Activated CD4-positive, alpha-beta T cell treated with anti-CD3 and anti-CD28 coated beads, Interleukin-2, amount 10 ng/mL, durations not matched to agents 24 days and 14 days (primary cell): Measurements from ENCODE around the gene OSGEPL1. TPM values are rescaled to one million over a fixed set of nuclear protein-coding genes. Genes with fewer than 3 reads are reported as not detected.
A peak's percentile ranks its signal among the peaks of the same experiment; 100 is the strongest.

ENCODE experiments used
- DNase-seq: peaks from one replicate; pipeline ENCODE4 v3.0.0; 2022
- H3K27ac Mint-ChIP-seq: one replicate; pipeline ENCODE4 v1.8.0; 2022; ENCODE audit warnings: mild to moderate bottlenecking, mixed read lengths
- H3K27me3 Mint-ChIP-seq: one replicate; pipeline ENCODE4 v1.8.0; 2022; ENCODE audit warnings: mixed read lengths
- H3K36me3 Mint-ChIP-seq: one replicate; pipeline ENCODE4 v1.8.0; 2022; ENCODE audit warnings: low read depth, mild to moderate bottlenecking, mixed read lengths
- H3K4me1 Mint-ChIP-seq: one replicate; pipeline ENCODE4 v1.8.0; 2021; ENCODE audit warnings: mixed read lengths
- H3K4me3 Mint-ChIP-seq: one replicate; pipeline ENCODE4 v1.8.0; 2022; ENCODE audit warnings: mild to moderate bottlenecking, moderate library complexity, mixed read lengths
- H3K9me3 Mint-ChIP-seq: one replicate; pipeline ENCODE4 v1.8.0; 2021; ENCODE audit warnings: mixed read lengths
- intact Hi-C: fragments of 100-400 bp; cut with micrococcal nuclease; formaldehyde crosslinking; loops from one replicate; pipeline ENCODE4 v1.15.1; 2023
- total RNA-seq: library from RNA; stranded (reverse); gene quantifications from 2 replicates; pipeline ENCODE4 v1.2.3, GENCODE V29; 2022

Gene OSGEPL1
- 11.1 and 12.2 TPM in 2 replicates for total RNA-seq

GRCh38 chr2:189762551-189763298 is at the start of gene OSGEPL1:
Gene OSGEPL1, minus strand, starts transcription at chr2:189762792. Its CDS starts 1,152 bp downstream, at chr2:189761640.
- Mint-ChIP-seq H3K27me3 (no peaks in the 10 kb centered on the region), H3K9me3 (no peaks in the 10 kb centered on the region), H3K4me1 (peaks cover 12% of the 10 kb centered on the region), H3K36me3 (peaks cover 14% of the 10 kb centered on the region), H3K4me3 (peak within 1 kb of the TSS; percentile 97), H3K27ac (peak within 1 kb of the TSS; percentile 98)
- intact Hi-C loops: loop anchor here (1.0 to 10.0 kb wide), 6 partner anchors 11 to 1912 kb away; partner anchors contain the start of genes ASNSD1, NABP1, ORMDL1 and PMS1
- peak; percentile 97 for DNase-seq

GRCh38 chr2:189803431-189803830 is 40.8 kb upstream of the OSGEPL1 start:
- peaks cover 7% of the 10 kb centered on the region for H3K4me1 Mint-ChIP-seq
- H3K4me3 Mint-ChIP-seq: no peak overlapping the region
- intact Hi-C loops: loop anchor here (10.0 kb wide), 1 partner anchor 51 kb away; no protein-coding TSS in a partner anchor
- H3K27ac Mint-ChIP-seq: no peak overlapping the region
- peaks cover 21% of the 10 kb centered on the region for H3K36me3 Mint-ChIP-seq
- no peak for DNase-seq
- no peaks in the 10 kb centered on the region for H3K9me3 Mint-ChIP-seq
- H3K27me3 Mint-ChIP-seq: no peaks in the 10 kb centered on the region

GRCh38 chr2:189802396-189802912 is 39.9 kb upstream of the OSGEPL1 start:
- peaks cover 7% of the 10 kb centered on the region for H3K4me1 Mint-ChIP-seq
- intact Hi-C loops: loop anchor here (10.0 kb wide), 1 partner anchor 52 kb away; no protein-coding TSS in a partner anchor
- H3K9me3 Mint-ChIP-seq: no peaks in the 10 kb centered on the region
- no peak overlapping the region for H3K4me3 Mint-ChIP-seq
- H3K36me3 Mint-ChIP-seq: peaks cover 23% of the 10 kb centered on the region
- H3K27ac Mint-ChIP-seq: peak overlapping the region; percentile 57
- no peaks in the 10 kb centered on the region for H3K27me3 Mint-ChIP-seq
- no peak for DNase-seq

- no peaks in the 10 kb centered on the region for H3K27me3 Mint-ChIP-seq
- no peaks in the 10 kb centered on the region for H3K9me3 Mint-ChIP-seq
- no peak overlapping the region for H3K27ac Mint-ChIP-seq
- intact Hi-C loops: loop anchor here (2.0 kb wide), 1 partner anchor 271 kb away; no protein-coding TSS in a partner anchor
- DNase-seq: no peak
- H3K4me3 Mint-ChIP-seq: no peak overlapping the region
- H3K36me3 Mint-ChIP-seq: peaks cover 22% of the 10 kb centered on the region
- peaks cover 5% of the 10 kb centered on the region for H3K4me1 Mint-ChIP-seq
These were observed 36.9 kb upstream of the OSGEPL1 start for GRCh38 chr2:189799531-189799930.

GRCh38 chr2:189799030-189799331 is 36.4 kb upstream of the OSGEPL1 start:
- no peaks in the 10 kb centered on the region for H3K27me3 Mint-ChIP-seq
- DNase-seq: no peak
- no peaks in the 10 kb centered on the region for H3K9me3 Mint-ChIP-seq
- peaks cover 27% of the 10 kb centered on the region for H3K36me3 Mint-ChIP-seq
- no peak overlapping the region for H3K27ac Mint-ChIP-seq
- peaks cover 5% of the 10 kb centered on the region for H3K4me1 Mint-ChIP-seq
- intact Hi-C loops: loop anchor here (2.0 kb wide), 1 partner anchor 272 kb away; no protein-coding TSS in a partner anchor
- H3K4me3 Mint-ChIP-seq: no peak overlapping the region

- no peak overlapping the region for H3K27ac Mint-ChIP-seq
- no peak overlapping the region for H3K4me3 Mint-ChIP-seq
- H3K9me3 Mint-ChIP-seq: no peaks in the 10 kb centered on the region
- peaks cover 5% of the 10 kb centered on the region for H3K4me1 Mint-ChIP-seq
- no peak for DNase-seq
- intact Hi-C loops: loop anchor here (2.0 kb wide), 1 partner anchor 272 kb away; no protein-coding TSS in a partner anchor
- peaks cover 27% of the 10 kb centered on the region for H3K36me3 Mint-ChIP-seq
- H3K27me3 Mint-ChIP-seq: no peaks in the 10 kb centered on the region
These were observed 35.9 kb upstream of the OSGEPL1 start for GRCh38 chr2:189798312-189799029.

GRCh38 chr2:189797902-189798301 is 35.3 kb upstream of the OSGEPL1 start:
- DNase-seq: no peak
- Mint-ChIP-seq H3K27me3 (no peaks in the 10 kb centered on the region), H3K27ac (no peak overlapping the region), H3K36me3 (peaks cover 31% of the 10 kb centered on the region), H3K9me3 (no peaks in the 10 kb centered on the region), H3K4me3 (no peak overlapping the region), H3K4me1 (peaks cover 5% of the 10 kb centered on the region)
- intact Hi-C loops: loop anchor here (2.0 kb wide), 1 partner anchor 273 kb away; no protein-coding TSS in a partner anchor

- Mint-ChIP-seq H3K27me3 (no peaks in the 10 kb centered on the region), H3K36me3 (peaks cover 31% of the 10 kb centered on the region), H3K9me3 (no peaks in the 10 kb centered on the region), H3K4me1 (peaks cover 9% of the 10 kb centered on the region), H3K27ac (no peak overlapping the region), H3K4me3 (no peak overlapping the region)
- DNase-seq: no peak
- intact Hi-C loops: no loop called here
These were observed 31.7 kb upstream of the OSGEPL1 start for GRCh38 chr2:189794310-189794709.

- Mint-ChIP-seq H3K9me3 (no peaks in the 10 kb centered on the region), H3K36me3 (peaks cover 34% of the 10 kb centered on the region), H3K4me3 (no peak overlapping the region), H3K4me1 (peaks cover 15% of the 10 kb centered on the region), H3K27me3 (no peaks in the 10 kb centered on the region), H3K27ac (peak overlapping the region; percentile 48)
- intact Hi-C loops: no loop called here
- DNase-seq: no peak
These were observed 28.9 kb upstream of the OSGEPL1 start for GRCh38 chr2:189791338-189792042.

- H3K9me3 Mint-ChIP-seq: peaks cover 4% of the 10 kb centered on the region
- DNase-seq: peak; percentile 99
- no peaks in the 10 kb centered on the region for H3K27me3 Mint-ChIP-seq
- intact Hi-C loops: loop anchor here (1.0 to 10.0 kb wide), 10 partner anchors 22 to 1231 kb away; partner anchors contain the start of genes ANKAR, ASNSD1, GLS and HIBCH
- H3K36me3 Mint-ChIP-seq: peaks cover 48% of the 10 kb centered on the region
- peak within 1 kb of the TSS; percentile 86 for H3K4me3 Mint-ChIP-seq
- peaks cover 37% of the 10 kb centered on the region for H3K4me1 Mint-ChIP-seq
- H3K27ac Mint-ChIP-seq: peak within 1 kb of the TSS; percentile 86
These were observed 21.6 kb upstream of the OSGEPL1 start, which contains the start of the genes ORMDL1 and PMS1 for GRCh38 chr2:189783927-189784867. Gene ORMDL1, minus strand, starts transcription at chr2:189784339. Its CDS starts 1,744 bp downstream, at chr2:189782595. Gene PMS1, plus strand, starts transcription at chr2:189784450. Its CDS starts 7,360 bp downstream, at chr2:189791810.

GRCh38 chr2:189783451-189783926 is 20.9 kb upstream of the OSGEPL1 start:
- intact Hi-C loops: loop anchor here (10.0 kb wide), 3 partner anchors 751 to 1231 kb away; partner anchors contain the start of genes GLS, NEMP2 and STAT1
- Mint-ChIP-seq H3K4me1 (peaks cover 37% of the 10 kb centered on the region), H3K36me3 (peaks cover 55% of the 10 kb centered on the region)

GRCh38 chr2:189782221-189782671 is 19.7 kb upstream of the OSGEPL1 start:
- H3K9me3 Mint-ChIP-seq: peaks cover 4% of the 10 kb centered on the region
- H3K4me1 Mint-ChIP-seq: peaks cover 35% of the 10 kb centered on the region
- peak overlapping the region; percentile 70 for H3K27ac Mint-ChIP-seq
- H3K27me3 Mint-ChIP-seq: no peaks in the 10 kb centered on the region
- H3K36me3 Mint-ChIP-seq: peaks cover 58% of the 10 kb centered on the region
- DNase-seq: no peak
- peak overlapping the region; percentile 86 for H3K4me3 Mint-ChIP-seq
- intact Hi-C loops: loop anchor here (10.0 kb wide), 3 partner anchors 753 to 1233 kb away; partner anchors contain the start of genes GLS, NEMP2 and STAT1

More at GRCh38 chr2:189783451-189783926, 20.9 kb upstream of the OSGEPL1 start:
- H3K27me3 Mint-ChIP-seq: no peaks in the 10 kb centered on the region
- peak; percentile 73 for DNase-seq
- H3K9me3 Mint-ChIP-seq: peaks cover 4% of the 10 kb centered on the region
- H3K4me3 Mint-ChIP-seq: peak overlapping the region; percentile 86
- H3K27ac Mint-ChIP-seq: peak overlapping the region; percentile 86
